Stimulated activated CD4-positive, alpha-beta T cell treated with anti-CD3 and anti-CD28 coated beads, Interleukin-15, amount 100 ng/mL, for 1 hour (primary cell): Measurements from ENCODE around the gene MEGF8.

Experiments used
- DNase-seq, 2 donors: peaks; one replicate each; pipeline ENCODE4 v3.0.0-alpha.2; 2020; ENCODE audit warnings: low read depth in 1 of 2, low spot score in 1 of 2

The MEGF8 gene

DNA sequence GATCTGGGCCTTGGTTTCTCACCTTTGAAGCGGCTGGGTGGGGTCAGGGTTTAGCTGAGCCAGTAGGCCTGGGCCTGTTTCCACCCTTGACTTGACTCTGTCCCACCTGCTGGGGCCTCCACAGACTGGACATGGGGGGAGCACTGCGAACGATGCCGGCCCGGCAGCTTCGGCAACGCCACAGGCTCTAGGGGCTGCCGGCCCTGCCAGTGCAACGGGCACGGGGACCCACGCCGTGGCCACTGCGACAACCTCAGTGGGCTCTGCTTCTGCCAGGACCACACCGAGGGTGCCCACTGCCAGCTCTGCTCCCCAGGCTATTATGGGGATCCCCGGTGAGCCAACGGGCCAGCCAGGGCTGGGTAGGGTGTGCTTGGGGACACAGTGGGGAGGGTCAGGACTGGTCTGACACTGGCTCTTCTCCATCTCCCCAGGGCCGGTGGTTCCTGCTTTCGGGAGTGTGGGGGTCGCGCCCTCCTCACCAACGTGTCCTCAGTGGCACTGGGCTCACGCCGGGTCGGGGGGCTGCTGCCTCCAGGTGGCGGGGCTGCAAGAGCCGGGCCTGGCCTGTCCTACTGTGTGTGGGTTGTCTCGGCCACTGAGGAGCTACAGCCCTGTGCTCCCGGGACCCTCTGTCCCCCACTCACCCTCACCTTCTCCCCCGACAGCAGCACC is 28.0 kb downstream of the MEGF8 start:
- DNase-seq, result no peak

DNA sequence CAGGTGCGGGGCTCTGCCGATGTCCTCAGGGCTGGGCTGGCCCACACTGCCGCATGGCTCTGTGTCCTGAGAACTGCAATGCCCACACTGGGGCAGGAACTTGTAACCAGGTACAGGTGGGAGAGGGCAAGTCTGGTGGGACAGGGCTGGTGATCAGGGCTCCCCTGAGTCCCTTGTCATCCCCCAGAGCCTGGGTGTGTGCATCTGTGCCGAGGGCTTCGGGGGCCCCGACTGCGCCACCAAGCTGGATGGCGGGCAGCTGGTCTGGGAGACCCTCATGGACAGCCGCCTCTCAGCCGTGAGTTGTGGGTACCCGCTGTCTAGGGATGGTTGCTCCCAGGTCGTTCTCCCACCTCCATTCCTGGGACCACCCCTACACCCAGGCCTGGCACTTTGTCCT is 30.5 kb downstream of the MEGF8 start:
- no peak for DNase-seq

DNA sequence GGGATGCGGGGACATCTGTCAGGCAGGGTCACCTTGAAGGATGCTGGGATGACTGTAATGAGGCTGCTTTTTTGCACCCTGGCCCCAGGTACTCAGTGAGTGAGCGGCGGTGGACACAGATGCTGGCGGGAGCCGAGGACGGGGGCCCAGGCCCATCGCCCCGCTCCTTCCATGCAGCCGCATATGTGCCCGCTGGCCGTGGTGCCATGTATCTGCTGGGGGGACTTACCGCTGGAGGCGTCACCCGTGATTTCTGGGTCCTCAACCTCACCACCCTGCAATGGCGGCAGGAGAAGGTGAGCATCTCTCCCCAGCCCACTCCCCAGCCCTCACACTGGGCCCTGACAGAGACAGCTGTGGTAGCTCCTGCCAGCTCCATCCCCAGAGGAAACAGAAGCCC is 31.3 kb downstream of the MEGF8 start:
- no peak for DNase-seq

DNA sequence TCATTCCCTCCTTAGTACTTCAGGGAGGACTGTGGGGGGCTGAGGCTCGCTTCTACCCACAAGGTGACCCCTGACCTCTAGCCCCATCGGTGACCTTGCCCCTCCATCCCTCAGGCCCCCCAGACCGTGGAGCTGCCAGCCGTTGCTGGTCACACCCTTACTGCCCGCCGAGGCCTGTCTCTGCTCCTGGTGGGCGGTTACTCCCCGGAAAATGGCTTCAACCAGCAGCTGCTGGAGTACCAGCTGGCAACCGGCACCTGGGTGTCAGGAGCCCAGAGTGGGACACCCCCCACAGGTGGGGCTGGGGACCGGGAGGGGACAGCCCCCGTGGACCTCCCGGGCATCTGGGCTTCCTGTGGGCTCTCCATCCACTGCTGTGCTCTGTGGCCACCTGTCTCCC is 31.9 kb downstream of the MEGF8 start:
- no peak for DNase-seq

DNA sequence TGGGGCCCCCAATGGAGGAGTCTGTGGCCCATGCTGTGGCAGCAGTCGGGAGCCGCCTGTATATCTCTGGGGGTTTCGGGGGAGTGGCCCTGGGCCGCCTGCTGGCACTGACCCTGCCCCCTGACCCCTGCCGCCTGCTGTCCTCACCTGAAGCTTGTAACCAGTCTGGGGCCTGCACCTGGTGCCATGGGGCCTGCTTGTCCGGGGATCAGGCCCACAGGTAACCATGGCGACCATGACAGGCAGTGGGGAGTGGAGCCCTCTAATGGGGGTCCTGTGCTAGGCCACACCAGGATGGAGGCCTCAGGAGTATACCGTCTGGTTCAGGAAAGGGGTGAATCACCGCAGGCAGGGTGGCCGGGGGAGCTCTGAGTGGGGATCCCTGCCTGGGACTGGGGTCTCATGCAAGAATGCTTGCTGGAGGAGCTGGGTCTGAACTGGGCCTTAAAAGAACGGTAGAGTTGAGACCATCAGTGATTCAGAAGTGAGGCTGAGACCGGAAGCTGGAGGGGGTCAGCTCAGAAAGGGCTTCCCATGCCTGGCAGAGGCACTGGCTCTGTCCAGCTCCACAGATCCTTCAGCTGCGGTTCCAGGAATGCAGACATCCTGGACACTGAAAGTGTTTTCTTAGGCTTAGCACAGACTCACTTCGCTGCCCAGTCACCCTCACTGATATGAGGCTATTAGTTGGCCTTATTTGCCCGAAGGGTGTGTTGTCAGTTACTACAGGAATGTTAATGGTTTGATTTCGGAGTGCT is 35.5 kb downstream of the MEGF8 start:
- DNase-seq, result no peak

DNA sequence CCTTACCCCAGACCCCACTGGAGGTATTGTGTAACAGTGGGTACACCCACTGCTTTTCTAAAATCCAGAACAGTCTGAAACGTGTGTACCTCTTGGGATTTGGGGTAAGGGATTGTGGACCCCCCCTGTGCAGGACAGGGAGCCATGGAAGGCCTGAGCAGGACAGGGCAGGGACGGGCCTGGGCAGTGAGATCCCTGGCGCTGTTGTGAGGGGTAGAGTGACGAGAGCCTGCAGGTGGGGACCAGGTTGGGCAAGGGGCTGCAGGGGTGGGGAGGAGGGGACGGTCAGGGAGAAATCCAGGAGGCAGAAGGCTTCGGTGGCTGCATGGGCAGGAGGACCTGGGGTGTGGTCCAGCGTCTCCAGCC is 36.1 kb downstream of the MEGF8 start:
- DNase-seq, result no peak

DNA sequence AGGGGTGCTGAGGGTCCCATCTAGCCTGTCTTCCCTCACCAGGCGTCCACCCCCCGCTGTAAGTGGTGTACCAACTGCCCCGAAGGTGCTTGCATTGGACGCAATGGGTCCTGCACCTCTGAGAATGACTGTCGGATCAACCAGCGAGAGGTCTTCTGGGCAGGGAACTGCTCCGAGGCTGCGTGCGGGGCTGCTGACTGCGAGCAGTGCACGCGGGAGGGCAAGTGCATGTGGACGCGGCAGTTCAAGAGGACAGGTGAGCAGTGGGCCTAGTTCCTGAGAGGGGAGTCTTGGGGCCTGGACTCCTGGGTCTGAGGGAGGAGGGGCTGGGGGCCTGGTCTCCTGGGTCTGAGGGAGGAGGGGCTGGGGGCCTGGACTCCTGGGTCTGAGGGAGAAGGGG is 36.9 kb downstream of the MEGF8 start:
- DNase-seq, result no peak

DNA sequence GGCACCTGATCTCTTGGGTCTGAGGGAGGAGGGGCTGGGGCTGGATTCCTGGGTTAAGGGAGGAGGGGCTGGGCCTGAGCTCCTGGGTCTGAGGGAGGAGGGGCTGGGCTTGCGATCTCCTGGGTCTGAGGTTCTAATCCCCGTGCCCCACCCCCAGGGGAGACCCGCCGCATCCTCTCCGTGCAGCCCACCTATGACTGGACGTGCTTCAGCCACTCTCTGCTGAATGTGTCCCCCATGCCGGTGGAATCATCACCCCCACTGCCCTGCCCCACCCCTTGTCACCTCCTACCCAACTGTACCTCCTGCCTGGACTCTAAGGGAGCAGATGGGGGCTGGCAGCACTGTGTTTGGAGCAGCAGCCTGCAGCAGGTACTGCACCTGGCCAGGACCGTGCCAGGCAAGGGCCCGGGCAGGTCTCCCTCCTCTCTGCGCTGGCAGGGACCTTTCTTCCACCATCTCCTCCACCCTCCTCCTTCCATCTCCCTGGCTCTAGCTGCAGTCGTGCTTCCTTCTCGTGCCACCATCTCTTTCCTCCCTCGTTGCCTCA is 37.5 kb downstream of the MEGF8 start:
- DNase-seq, result no peak

DNA sequence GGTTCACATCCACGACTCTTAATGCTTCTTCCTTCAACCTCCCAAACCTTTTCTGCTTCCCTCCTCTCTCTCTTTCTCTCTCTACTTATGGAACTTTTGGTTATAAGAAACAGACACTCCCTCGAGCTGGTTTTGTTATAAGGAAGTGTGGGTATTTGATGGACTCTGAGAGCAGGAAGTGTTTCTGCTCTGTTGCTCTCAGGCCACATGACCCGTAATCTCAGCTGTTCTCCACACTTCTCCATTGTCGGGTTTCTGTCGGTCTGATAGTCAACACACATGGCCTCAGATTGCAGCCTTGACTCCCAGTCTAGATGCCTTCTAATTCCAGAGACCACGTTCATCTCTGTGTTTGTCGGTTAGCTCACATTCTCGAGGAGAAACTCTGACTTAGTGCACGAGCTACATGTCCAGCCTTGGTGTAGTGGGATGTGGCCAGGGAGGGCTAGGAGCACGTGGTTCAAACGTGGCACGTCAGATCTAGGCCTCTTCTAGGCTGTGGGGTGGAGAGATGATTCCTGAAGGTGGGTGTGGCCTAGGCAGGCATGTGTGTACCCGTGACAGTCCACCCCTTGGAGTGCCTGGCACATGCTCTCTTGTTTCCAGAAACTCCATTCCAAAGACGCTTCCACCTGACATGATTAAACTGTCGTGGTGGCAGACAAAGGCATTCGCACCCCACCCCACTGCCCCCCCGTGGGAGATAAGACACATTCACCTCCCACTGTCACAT is 38.3 kb downstream of the MEGF8 start:
- DNase-seq, result no peak

DNA sequence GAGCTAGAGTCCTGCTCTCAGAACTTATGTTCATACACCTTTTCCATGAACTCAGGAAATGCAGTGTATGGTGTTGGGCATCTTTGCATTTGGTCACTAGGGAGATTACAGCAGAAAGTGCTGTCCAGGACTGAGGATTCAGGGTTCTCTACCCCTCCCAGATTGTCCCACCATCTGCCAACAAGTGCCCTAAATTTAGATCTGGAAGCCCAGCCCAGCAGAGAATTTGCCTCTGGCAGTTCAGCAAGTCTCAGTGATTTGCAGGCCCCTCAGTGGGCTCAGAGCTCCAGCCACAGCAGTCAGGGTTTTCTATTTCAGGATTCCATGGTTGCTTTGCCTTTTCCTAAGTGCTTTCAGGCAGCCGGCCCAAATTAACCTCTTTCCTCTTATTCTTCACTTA is 41.2 kb downstream of the MEGF8 start:
- DNase-seq, result no peak

DNA sequence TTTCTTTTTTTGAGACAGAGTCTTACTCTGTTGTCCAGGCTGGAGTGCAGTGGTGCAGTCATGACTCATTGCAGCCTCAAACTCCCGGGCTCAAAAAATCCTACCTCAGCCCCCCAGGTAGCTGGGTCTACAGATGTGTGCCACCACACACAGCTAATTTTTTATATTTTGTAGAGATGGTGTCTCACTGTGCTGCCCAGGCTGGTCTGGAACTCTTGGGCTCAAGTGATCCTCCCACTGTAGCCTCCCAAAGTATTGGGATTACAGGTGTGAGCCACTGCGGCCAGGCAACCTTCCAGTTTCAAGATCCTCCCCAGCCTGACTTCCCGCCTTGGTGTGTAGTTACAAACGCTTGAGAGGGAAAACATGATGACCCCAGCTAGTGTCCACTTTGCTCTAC is 42.5 kb downstream of the MEGF8 start:
- no peak for DNase-seq

DNA sequence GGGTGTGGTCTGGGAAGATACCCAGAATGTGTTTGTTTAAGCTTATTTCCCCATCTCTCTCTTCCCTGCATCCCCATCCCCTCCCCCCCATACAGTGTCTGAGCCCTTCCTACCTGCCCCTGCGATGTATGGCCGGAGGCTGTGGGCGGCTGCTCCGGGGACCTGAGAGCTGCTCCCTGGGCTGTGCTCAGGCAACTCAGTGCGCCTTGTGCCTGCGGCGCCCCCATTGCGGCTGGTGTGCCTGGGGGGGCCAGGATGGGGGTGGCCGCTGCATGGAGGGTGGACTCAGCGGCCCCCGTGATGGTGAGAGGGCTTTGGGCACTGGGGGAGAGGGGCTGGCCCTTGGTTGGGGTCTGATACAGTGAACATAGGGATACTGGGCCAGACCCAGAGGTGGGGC is 42.9 kb downstream of the MEGF8 start:
- no peak for DNase-seq

DNA sequence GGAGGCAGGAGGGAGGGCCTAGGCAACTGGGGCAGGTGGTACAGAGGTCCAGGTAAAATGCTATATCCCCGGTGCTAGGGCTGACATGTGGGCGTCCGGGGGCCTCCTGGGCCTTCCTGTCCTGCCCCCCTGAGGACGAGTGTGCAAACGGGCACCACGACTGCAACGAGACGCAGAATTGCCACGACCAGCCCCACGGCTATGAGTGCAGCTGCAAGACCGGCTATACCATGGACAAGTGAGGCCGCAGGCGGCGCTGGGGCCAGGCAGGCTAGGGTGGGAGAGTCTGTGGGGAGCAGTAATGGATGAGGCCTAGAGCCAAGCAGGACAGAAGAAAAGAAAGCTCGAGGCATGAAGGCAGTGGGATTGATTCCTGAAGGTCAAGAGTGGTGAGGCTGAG is 43.3 kb downstream of the MEGF8 start:
- DNase-seq, result no peak

DNA sequence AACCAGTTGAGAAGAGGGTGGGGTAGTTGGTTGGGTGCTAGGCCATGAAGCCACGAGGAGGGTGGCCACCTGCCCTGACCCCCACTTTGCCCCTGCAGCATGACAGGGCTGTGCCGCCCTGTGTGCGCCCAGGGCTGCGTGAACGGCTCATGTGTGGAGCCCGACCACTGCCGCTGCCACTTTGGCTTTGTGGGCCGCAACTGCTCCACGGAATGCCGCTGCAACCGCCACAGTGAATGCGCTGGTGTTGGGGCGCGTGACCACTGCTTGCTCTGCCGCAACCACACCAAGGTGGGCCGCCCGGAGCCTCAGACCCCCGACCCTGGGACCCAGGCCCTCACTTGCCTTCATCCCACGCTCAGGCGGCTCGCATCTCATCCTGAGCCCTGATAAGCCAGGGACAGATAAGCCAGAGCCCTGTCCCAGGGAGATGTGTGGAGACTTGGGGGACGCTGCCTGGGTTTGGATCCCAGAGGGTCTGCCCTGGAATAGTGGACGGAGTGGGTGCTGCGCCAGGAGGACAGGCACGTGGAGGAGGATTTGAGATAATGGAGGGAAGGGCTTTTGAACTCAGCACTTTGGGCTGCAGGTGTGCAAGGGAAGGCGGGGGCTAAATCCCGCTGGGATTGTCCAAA is 44.1 kb downstream of the MEGF8 start:
- no peak for DNase-seq

DNA sequence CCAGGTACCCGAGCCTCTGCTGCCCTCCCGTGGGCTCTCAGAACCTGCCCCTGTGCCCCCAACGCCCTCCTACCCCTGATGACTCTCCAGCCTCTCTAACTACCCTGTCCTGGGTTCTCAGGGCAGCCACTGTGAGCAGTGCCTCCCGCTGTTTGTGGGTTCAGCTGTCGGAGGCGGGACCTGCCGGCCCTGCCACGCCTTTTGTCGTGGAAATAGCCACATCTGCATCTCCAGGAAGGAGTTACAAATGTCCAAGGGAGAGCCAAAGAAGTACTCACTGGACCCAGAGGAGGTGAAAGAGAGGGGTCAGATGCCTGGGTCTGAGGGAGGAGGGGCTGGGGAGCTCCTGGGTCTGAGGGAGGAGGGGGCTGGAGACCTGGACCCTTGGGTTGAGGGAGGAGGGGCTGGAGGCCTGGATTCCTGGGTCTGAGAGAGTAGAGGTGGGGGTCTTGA is 44.7 kb downstream of the MEGF8 start:
- no peak for DNase-seq

DNA sequence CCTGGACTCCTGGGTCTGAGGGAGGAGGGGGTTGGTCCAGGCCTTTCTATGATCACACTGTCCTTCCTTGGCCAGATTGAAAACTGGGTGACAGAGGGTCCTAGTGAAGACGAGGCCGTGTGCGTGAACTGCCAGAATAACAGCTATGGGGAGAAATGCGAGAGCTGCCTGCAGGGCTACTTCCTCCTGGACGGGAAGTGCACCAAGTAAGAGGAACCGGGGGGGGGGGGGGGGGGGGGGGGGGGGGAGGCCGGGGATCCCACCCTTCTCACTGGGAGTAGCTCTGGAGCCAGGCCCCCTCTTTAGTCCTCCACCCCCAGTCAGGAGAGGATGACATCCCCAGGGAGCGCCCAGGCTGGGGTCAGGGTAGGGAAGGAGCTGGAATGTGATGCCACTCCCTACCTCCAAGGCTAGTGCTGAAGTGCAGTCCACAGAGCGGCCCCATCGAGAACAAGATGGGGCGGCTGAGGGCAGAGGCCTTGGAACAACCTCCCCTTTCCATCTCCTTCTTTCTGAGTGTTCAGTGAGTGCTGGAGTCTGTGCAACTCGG is 45.3 kb downstream of the MEGF8 start:
- DNase-seq, result no peak

DNA sequence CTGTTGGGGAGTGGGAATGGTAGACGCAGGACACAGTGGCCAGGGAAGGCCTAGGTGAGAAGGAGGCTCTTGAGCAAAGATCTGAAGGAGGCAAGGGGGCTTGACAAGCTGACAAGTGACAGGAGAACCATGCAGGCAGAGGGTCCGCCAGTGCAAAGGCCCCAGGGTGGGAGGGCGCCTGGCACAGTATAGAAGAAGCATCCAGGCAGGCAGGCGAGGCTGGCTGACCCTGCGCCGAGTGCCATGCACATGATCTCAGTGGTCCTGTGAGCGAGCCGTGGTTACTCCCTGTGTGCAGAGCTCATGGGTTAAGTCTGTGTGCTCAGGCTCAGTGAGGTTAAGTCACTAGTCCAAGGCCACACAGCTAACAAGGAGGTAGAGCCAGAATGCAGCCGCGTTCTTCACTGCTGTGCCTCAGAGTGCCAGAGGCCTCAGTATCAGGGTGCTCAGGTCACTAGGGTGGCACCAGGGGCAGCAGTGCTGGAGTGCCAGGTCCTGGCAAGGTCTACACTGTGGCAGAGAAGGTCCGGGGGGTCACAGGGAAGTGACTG is 49.5 kb downstream of the MEGF8 start:
- DNase-seq, result no peak

DNA sequence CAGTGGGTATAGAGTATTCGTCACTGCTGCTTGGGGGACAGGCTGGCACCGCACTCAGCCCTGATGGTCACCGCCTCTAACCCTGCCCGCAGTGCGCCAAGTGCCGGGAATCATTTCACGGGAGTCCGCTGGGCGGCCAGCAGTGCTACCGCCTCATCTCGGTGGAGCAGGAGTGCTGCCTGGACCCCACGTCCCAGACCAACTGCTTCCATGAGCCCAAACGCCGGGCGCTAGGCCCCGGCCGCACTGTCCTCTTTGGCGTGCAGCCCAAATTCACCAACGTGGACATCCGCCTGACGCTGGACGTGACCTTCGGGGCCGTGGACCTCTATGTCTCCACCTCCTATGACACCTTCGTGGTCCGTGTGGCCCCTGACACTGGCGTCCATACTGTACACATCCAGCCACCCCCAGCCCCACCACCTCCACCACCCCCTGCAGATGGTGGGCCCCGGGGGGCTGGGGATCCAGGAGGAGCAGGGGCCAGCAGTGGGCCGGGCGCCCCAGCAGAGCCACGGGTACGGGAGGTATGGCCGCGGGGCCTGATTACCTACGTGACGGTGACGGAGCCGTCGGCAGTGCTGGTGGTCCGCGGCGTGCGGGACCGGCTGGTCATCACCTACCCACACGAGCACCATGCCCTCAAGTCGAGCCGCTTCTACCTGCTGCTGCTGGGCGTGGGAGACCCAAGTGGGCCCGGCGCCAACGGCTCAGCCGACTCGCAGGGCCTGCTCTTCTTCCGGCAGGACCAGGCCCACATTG is 50.2 kb downstream of the MEGF8 start:
- DNase-seq, result no peak

DNA sequence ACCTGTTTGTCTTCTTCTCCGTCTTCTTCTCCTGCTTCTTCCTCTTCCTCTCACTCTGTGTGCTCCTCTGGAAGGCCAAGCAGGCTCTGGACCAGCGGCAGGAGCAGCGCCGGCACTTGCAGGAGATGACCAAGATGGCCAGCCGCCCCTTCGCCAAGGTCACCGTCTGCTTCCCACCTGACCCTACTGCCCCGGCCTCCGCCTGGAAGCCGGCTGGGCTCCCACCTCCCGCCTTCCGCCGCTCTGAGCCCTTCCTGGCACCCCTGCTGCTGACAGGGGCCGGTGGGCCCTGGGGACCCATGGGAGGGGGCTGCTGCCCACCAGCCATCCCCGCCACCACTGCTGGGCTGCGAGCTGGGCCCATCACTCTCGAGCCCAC is 50.7 kb downstream of the MEGF8 start:
- no peak for DNase-seq
